Measurements from ENCODE around the gene ONECUT3. TPM values are rescaled to one million over a fixed set of nuclear protein-coding genes. Genes with fewer than 3 reads are reported as not detected.

The ONECUT3 gene
- total and polyA plus RNA-seq, 8 donors = 0.06 to 0.08 (median 0.07) TPM; not detected in 2

- TF ChIP-seq, protein P1, sequence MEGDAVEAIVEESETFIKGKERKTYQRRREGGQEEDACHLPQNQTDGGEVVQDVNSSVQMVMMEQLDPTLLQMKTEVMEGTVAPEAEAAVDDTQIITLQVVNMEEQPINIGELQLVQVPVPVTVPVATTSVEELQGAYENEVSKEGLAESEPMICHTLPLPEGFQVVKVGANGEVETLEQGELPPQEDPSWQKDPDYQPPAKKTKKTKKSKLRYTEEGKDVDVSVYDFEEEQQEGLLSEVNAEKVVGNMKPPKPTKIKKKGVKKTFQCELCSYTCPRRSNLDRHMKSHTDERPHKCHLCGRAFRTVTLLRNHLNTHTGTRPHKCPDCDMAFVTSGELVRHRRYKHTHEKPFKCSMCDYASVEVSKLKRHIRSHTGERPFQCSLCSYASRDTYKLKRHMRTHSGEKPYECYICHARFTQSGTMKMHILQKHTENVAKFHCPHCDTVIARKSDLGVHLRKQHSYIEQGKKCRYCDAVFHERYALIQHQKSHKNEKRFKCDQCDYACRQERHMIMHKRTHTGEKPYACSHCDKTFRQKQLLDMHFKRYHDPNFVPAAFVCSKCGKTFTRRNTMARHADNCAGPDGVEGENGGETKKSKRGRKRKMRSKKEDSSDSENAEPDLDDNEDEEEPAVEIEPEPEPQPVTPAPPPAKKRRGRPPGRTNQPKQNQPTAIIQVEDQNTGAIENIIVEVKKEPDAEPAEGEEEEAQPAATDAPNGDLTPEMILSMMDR (IDR thresholded peaks at IDR 0.05) = no peak
- Histone ChIP-seq H3K9me3 (no peaks in the 10 kb centered on the region), H3K4me1 (peaks cover 6 to 17% of the 10 kb centered on the region in 2 donors), H3K4me3 (no peak overlapping the region), H3K36me3 (peaks cover 0 to 73% of the 10 kb centered on the region in 2 donors), H3K27me3 (no peaks in the 10 kb centered on the region), H3K27ac (no peak overlapping the region)
- ATAC-seq (no peak), DNase-seq (no peak)
- intact Hi-C loops (cut with DNase I) = no loop called here
These were observed 76.7 kb downstream of the ONECUT3 start for GRCh38 chr19:1829958-1830357.

DNA sequence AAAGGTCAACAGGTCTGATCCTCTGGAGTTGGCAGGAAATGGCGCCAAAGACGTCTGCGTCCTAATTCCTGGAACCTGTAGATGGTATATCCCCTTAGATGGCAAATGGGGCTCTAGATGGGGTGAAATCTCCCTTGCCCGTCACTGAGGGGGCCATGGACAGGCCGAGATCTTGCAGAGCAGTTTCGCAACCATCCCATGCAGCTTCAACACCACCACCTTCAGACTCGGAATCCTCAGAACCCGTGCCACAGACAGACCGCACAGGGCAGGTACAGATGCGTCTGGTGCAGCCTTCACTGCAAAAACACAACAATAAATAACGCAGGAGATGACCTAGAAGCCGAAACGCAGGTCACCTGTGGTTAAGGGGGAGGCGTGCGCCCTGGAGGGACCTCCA is 77.3 kb downstream of the ONECUT3 start:
- Histone ChIP-seq H3K27ac (no peak overlapping the region), H3K4me1 (peaks cover 6 to 17% of the 10 kb centered on the region in 2 donors), H3K27me3 (no peaks in the 10 kb centered on the region), H3K36me3 (peaks cover 0 to 67% of the 10 kb centered on the region in 2 donors), H3K4me3 (no peak overlapping the region), H3K9me3 (no peaks in the 10 kb centered on the region)
- ATAC-seq (no peak), DNase-seq (no peak)
- TF ChIP-seq, protein P1 (IDR thresholded peaks at IDR 0.05) = no peak
- intact Hi-C loops (cut with DNase I) = no loop called here

Small RNAs within 50 kb of the gene (microRNA-seq; reads per million reads assigned to microRNA genes)
- 0.34 to 0.41 reads per million in 2 donors for gene MIR1909

Other genes starting within 250 kb of the ONECUT3 start
- gene ADAMTSL5, start 240.5 kb upstream of the ONECUT3 start, total RNA-seq = 1 to 10 TPM; 3.0 to 5.3 TPM
- gene ADAMTSL5, start 240.5 kb upstream of the ONECUT3 start, polyA plus RNA-seq (ENCODE audit: insufficient read length in 6 of 6) = under 1 TPM; 0.32 to 0.86 (median 0.53) TPM
- gene PLK5, start 229.4 kb upstream of the ONECUT3 start, total RNA-seq = not detected
- under 1 TPM; 0.09 to 0.32 (median 0.18) TPM for gene PLK5, start 229.4 kb upstream of the ONECUT3 start, polyA plus RNA-seq (ENCODE audit: insufficient read length in 6 of 6)
- 10 to 100 TPM; 25.2 to 42.6 TPM for gene MEX3D, start 185.2 kb upstream of the ONECUT3 start, total RNA-seq
- 10 to 100 TPM; 15.8 to 34.1 (median 26.1) TPM for gene MEX3D, start 185.2 kb upstream of the ONECUT3 start, polyA plus RNA-seq (ENCODE audit: insufficient read length in 6 of 6)
- 10 to 100 TPM; 64.7 to 91.9 TPM for gene MBD3, start 160.6 kb upstream of the ONECUT3 start, total RNA-seq
- 10 to 100 TPM; 40.4 to 70.7 (median 54.4) TPM for gene MBD3, start 160.6 kb upstream of the ONECUT3 start, polyA plus RNA-seq (ENCODE audit: insufficient read length in 6 of 6)
- 100 to 1,000 TPM; 200 to 232 TPM for gene UQCR11, start 148.0 kb upstream of the ONECUT3 start, total RNA-seq
- gene UQCR11, start 148.0 kb upstream of the ONECUT3 start, polyA plus RNA-seq (ENCODE audit: insufficient read length in 6 of 6) = 100 to 1,000 TPM in 1 of 6 donors, 10 to 100 TPM in 5; 60.4 to 103 (median 79.5) TPM
- 10 to 100 TPM; 57.9 to 67.1 TPM for gene TCF3, start 100.9 kb upstream of the ONECUT3 start, total RNA-seq
- gene TCF3, start 100.9 kb upstream of the ONECUT3 start, polyA plus RNA-seq (ENCODE audit: insufficient read length in 6 of 6) = 100 to 1,000 TPM; 103 to 149 (median 128) TPM
- 1 to 10 TPM; 1.9 to 2.5 TPM for gene ATP8B3, start 58.8 kb downstream of the ONECUT3 start, total RNA-seq
- 1 to 10 TPM in 5 of 6 donors, under 1 TPM in 1; 0.89 to 2.1 (median 1.3) TPM for gene ATP8B3, start 58.8 kb downstream of the ONECUT3 start, polyA plus RNA-seq (ENCODE audit: insufficient read length in 6 of 6)
- 10 to 100 TPM; 20.3 to 30.8 TPM for gene REXO1, start 95.0 kb downstream of the ONECUT3 start, total RNA-seq
- 10 to 100 TPM; 16.9 to 25.4 (median 24.4) TPM for gene REXO1, start 95.0 kb downstream of the ONECUT3 start, polyA plus RNA-seq (ENCODE audit: insufficient read length in 6 of 6)
- gene KLF16, start 110.1 kb downstream of the ONECUT3 start, total RNA-seq = 10 to 100 TPM; 18.5 to 28.8 TPM
- gene KLF16, start 110.1 kb downstream of the ONECUT3 start, polyA plus RNA-seq (ENCODE audit: insufficient read length in 6 of 6) = 1 to 10 TPM; 4.3 to 9.0 (median 7.2) TPM
- gene ABHD17A, start 132.0 kb downstream of the ONECUT3 start, total RNA-seq = 10 to 100 TPM; 70.2 to 72.7 TPM
- gene ABHD17A, start 132.0 kb downstream of the ONECUT3 start, polyA plus RNA-seq (ENCODE audit: insufficient read length in 6 of 6) = 10 to 100 TPM; 41.3 to 67.4 (median 48.4) TPM
- gene ADAT3, start 151.9 kb downstream of the ONECUT3 start, total RNA-seq = 1 to 10 TPM; 7.2 to 9.4 TPM
- 1 to 10 TPM; 1.3 to 3.8 (median 2.2) TPM for gene ADAT3, start 151.9 kb downstream of the ONECUT3 start, polyA plus RNA-seq (ENCODE audit: insufficient read length in 6 of 6)
- 10 to 100 TPM; 75.4 to 86.6 TPM for gene SCAMP4, start 151.9 kb downstream of the ONECUT3 start, total RNA-seq
- gene SCAMP4, start 151.9 kb downstream of the ONECUT3 start, polyA plus RNA-seq (ENCODE audit: insufficient read length in 6 of 6) = 10 to 100 TPM; 54.5 to 84.4 (median 66.1) TPM
- gene CSNK1G2, start 187.7 kb downstream of the ONECUT3 start, total RNA-seq = 10 to 100 TPM; 45.9 to 64.5 TPM
- gene CSNK1G2, start 187.7 kb downstream of the ONECUT3 start, polyA plus RNA-seq (ENCODE audit: insufficient read length in 6 of 6) = 10 to 100 TPM; 35.6 to 64.0 (median 43.0) TPM

Measured in left lung (tissue), 10 donors.